Neural cell (in vitro differentiated cells): ENCODE data around the gene TXNRD1.

Experiments used
- CTCF ChIP-seq: fragments of 450-650 bp; IDR thresholded peaks from 2 replicates; pipeline ENCODE4 v1.5.1; 2014; ENCODE audit warnings: antibody characterized with exemption, mild to moderate bottlenecking, moderate library complexity; ENCODE audit not compliant: poor library complexity, severe bottlenecking
- EP300 ChIP-seq: fragments of 450-650 bp; conservative IDR thresholded peaks from 2 replicates; pipeline ENCODE4 v1.6.1; 2014; ENCODE audit warnings: antibody characterized with exemption, mild to moderate bottlenecking, moderate library complexity; ENCODE audit not compliant: poor library complexity, severe bottlenecking
- EZH2 ChIP-seq: fragments of 200-600, 300-800 bp; shearing (Covaris generic), sonication (generic); IDR thresholded peaks from 2 replicates; pipeline ENCODE4 v1.6.1; 2014; ENCODE audit warnings: antibody characterized with exemption, low read length, borderline replicate concordance, mild to moderate bottlenecking; ENCODE audit not compliant: insufficient read depth, poor library complexity, severe bottlenecking
- MXI1 ChIP-seq: fragments of 450-650 bp; conservative IDR thresholded peaks from 2 replicates; pipeline ENCODE4 v1.6.1; 2014; ENCODE audit warnings: antibody characterized with exemption, mild to moderate bottlenecking; ENCODE audit not compliant: poor library complexity, severe bottlenecking
- POLR2AphosphoS5 ChIP-seq: IDR thresholded peaks from 2 replicates; pipeline ENCODE4 v1.6.1; 2012
- REST ChIP-seq: IDR thresholded peaks from 2 replicates; pipeline ENCODE4 v1.6.1; 2012; ENCODE audit warnings: borderline replicate concordance
- SMC3 ChIP-seq: fragments of 450-650 bp; conservative IDR thresholded peaks from 2 replicates; pipeline ENCODE4 v1.6.1; 2014; ENCODE audit warnings: antibody characterized with exemption, mild to moderate bottlenecking, moderate library complexity; ENCODE audit not compliant: poor library complexity
- TAF1 ChIP-seq: IDR thresholded peaks from 2 replicates; pipeline ENCODE4 v1.6.1; 2012; ENCODE audit warnings: low read depth

GRCh38 chr12:104334581-104334980 is 119.0 kb downstream of the TXNRD1 start:
- TF ChIP-seq CTCF: no peak
- TF ChIP-seq REST: no peak
- no peak for TF ChIP-seq TAF1
- TF ChIP-seq EZH2: no peak
- TF ChIP-seq EP300: no peak
- no peak for TF ChIP-seq POLR2AphosphoS5
- no peak for TF ChIP-seq SMC3
- TF ChIP-seq MXI1: no peak
